ENCODE measurements around the gene RLN3.

The RLN3 gene

DNA sequence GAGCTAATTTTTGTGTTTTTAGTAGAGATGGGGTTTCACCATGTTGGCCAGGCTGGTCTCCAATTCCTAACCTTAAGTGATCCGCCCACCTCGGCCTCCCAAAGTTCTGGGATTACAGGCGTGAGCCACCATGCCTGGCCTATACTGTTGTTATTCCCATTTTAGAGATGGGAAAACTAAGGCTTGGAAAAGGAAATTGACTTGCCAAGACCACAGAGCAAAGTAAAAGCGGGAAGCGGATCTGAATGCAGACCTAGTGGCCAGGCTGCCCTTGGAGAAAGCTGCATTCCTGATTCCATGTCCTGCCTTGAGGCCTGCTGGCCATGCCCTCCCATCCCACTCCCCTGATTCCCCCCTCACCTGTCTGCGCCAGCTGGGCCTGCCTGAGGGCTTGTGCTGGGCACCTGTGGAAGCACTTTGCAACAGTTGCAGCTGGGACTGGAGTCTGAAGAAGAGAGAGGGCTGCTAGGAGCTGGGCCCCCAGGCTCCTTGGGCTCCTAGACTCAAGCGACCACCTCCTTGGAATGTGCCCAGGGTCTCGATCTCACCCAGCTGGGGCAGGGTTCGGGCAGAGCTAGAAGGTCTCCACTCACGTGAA lies 28.2 kb downstream of the RLN3 start:
- no peak for DNase-seq

DNA sequence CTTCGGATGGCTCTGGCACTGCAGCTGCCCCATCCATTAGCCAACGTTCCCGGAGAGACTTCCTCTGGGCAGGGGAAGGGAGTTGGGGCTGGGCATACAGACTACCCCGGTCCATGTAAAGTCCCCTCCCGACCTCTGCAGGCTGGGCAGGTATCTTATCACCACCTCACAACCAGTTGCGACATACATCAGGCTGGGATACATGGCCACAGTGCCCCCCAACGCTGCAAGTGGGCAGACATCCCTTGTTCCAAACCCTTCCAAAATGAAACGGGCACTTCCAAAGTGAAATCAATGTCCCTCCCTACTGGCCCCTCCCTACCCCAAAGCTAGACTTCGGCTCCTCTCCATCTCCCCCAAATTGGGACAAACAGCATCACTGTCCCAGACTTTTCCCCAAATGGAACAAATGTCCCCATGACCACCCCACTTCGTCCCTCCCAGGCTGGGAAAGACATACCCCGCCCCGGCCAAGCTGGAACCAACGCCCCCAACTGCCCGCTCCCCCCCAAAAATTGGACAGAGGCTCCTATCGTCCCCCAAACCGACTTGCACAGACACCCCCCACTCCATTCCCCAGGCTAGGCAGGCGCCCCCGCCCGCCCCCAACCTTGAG lies 28.9 kb downstream of the RLN3 start:
- no peak for DNase-seq

DNA sequence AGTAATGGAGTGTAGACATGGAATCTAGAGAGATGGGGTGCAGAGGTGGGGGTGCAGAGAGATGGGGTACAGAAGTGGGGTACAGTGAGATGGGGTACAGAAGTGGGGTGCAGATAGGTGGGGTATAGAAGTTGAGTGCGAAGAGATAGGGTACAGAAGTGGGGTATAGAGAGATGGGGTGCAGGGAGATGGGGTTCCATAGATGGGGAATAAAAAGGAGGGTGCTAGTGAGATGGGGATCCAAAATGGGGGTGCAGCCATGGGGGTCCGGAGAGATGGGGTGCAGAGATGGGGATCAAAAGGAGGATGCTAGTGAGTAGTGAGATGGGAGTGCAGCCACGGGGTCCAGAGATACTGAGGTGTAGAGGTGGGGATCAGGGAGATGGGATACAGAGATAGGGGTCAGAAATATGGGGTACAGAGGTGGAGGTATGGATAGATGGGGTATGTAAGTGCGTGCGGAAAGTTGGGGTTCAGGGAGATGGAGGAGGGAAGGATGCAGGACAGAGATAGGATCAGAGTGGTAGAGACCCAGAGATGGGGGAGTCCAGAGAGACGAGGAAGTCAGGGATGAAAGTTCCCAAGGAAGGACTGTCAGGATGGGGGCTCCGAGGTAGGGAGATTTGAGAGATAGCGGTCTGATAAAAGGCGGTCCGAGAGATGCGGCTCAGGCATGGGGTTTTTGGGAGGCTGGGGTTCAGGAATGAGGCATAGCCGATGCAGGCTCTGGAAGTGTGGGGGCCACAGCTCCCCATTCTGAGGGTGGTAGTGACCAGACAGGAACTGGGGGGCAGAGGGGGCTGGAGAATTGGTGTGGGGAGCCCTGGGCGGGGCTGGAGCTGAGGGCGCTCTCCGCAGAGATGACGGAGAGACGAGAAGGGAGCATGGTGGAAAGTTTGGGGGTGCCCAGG lies 30.5 kb downstream of the RLN3 start:
- DNase-seq: no peak

DNA sequence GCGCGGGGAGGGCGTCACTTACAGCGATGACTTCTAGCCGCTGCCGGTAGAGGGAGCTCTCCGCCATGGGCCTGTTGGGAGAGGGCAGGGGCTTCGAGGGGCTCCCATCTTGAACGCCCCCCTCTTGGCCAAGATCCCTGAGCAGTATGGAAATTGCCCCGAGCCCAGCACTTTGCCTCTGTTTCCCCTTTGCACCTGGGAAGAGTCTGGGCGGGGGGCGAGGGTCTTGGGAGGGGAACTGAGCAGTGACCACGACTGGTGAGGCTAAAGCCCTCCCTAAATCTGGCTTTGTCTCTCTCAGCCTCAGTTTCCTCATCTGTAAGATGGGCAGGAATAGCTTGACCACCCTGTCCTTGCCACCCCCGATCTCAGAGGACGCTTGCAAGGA lies 31.1 kb downstream of the RLN3 start:
- no peak for DNase-seq

DNA sequence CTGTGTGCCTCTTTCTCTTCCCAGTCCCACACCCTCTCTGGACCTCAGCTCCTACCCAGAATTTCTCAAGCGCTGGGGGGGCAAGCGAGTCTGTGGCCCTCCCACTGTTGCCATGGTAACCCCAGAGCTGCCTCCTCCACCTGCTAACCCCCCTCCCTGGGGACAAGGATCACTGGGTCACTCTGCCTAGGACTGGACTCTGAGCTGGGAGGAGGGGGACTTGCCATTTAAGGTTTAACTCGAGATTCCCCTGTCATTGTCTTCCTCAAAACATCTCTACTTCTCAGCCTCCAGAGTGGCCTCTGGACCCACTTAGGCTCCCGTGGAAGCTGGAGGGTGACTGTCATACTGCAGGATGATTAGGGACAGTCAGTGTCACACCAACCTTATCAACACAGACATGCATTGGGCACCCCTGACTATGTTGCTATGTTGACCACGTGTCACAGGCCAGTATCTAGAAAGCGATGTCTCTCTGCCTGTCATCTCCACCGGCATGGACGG lies 31.8 kb downstream of the RLN3 start:
- DNase-seq: no peak

DNA sequence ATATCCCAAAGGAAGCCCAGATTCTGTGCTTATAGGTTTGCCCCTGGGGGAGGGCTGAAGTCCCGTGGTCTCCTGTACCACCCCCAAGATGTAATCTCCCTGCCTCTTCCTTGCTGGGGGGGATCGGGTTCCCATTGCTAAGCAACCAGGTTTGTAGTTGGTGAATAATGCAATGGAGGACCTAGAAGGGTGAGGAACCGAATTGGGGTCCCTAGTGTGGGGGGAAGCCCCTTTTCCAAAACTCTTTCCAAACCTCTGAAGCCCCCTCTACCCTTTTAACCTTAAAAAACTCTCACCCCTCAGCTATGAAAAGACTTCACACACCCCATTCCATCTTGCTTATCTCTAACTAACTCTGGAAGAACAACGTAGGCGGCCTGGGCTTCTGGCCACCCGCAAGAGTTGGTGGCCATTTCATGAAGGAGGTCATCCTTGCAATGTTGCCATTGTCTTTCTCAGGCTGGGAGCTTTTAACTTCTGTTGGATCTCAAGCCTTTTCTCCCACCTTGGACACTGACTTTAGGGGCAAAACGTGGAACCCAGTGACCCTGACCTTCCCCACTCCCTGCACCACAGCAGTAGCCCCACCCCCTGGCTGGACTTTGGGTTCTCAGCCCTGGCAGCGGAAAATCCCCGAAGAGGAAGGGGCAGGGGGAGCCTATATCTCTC lies 33.3 kb downstream of the RLN3 start:
- DNase-seq: no peak

DNA sequence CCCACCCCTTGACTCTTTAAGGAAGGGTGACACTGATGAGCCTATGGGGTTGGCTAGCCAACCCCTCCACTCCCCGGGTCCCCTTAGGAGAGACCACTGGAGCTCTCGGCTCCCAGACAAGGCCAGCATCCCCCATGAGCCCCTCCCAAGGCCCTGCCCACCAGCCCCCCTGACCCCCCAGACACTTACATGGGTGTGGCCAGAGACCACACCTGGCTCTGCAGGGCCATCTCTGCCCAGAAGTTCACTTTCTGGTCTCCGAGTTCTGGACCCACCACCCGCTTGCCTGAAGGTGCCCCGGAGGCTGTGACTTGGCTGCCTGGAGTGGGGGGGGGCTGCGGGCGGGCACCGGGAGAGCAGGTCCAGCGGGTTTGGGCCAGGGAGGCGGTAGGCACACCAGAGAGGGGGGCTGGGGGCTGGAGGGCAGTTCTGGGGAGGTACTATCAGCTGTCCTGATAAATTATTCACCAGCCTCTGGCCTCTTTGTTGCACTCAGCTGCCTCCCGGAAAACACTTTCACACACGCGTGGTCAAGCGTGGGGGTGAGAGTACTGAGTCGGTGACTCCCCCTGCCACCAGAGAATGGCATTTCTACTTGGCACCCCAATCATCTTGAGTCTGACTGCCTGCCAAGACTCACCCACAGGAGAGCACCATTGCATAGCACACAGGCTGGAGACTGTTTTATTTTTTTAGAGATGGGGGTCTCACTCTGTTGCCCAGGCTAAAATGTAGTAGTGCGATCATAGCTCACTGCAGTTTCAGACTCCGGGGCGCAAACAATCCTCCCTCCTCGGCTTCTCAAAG lies 34.0 kb downstream of the RLN3 start, which contains the start of gene PALM3:
TSS of gene PALM3 (minus strand) at position 326 of the 807 bp plus-strand sequence. CDS start at position 230, 96 bp downstream.
- DNase-seq: no peak

DNA sequence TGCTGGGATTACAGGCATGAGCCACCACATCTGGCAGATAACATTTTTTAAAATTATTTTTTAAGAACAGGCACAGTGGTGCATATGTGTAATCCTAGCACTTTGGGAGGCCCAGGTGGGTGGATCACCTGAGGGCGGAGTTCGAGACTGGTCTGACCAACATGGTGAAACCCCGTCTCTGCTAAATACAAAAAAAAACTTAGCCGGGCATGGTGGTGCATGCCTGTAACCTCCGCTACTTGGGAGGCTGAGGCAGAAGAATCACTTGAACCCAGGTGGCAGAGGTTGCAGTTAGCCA lies 34.6 kb downstream of the RLN3 start:
- DNase-seq: no peak

DNA sequence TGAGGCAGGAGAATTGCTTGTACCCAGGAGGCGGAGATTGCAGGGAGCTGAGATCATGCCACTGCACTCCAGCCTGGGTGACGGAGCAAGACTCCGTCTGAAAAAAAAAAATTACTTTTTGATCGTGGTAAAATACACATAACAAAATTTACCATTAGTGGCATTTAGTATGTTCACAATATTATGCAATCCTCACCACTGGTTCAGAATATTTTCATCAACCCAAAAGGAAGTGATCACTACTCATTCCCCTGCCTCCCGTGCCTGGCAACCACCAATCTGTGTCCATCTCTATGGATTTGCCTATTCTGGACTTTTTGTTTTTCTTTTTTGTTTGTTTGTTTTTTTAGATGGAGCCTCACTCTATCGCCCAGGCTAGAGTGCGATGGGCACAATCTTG lies 35.2 kb downstream of the RLN3 start:
- no peak for DNase-seq

DNA sequence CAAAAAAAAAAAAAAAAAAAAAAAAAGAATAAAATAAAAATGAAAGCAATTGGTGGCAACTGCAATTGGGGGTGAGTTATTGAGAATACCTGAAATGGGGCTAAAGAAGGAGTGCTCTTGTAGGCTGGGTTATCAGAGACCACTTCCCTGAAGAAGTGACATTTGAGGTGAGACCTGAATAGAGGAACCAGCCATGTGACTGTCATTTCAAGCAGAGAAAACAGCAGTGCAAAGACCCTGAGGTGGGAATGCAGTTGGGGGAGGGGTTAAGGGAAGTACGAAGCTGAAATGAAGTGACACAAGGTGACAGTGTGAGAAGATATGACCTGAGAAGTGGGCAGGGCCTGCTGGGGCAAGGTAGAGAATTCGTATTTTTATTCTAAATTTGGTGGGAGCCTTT lies 38.2 kb downstream of the RLN3 start:
- no peak for DNase-seq

DNA sequence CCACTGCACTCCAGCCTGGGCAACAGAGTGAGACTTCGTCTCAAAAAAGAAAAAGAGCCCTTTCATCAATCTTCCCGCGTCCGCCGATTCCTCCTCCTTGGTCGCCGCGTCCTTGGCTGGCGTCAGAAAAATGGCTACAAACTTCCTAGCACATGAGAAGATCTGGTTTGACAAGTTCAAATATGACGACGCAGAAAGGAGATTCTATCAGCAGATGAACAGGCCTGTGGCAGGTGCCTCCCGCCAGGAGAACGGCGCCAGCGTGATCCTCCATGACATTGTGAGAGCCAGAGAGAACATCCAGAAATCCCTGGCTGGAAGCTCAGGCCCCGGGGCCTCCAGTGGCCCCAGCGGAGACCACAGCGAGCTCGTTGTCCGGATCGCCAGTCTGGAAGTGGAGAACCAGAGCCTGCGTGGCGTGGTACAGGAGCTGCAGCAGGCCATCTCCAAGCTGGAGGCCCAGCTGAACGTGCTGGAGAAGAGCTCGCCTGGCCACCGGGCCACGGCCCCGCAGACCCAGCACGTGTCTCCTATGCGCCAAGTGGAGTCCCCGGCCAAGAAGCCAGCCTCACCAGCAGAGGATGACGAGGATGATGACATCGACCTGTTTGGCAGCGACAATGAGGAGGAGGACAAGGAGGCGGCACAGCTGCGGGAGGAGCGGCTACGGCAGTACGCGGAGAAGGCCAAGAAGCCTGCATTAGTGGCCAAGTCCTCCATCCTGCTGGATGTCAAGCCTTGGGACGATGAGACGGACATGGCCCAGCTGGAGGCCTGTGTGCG lies 42.5 kb downstream of the RLN3 start:
- DNase-seq: no peak

DNA sequence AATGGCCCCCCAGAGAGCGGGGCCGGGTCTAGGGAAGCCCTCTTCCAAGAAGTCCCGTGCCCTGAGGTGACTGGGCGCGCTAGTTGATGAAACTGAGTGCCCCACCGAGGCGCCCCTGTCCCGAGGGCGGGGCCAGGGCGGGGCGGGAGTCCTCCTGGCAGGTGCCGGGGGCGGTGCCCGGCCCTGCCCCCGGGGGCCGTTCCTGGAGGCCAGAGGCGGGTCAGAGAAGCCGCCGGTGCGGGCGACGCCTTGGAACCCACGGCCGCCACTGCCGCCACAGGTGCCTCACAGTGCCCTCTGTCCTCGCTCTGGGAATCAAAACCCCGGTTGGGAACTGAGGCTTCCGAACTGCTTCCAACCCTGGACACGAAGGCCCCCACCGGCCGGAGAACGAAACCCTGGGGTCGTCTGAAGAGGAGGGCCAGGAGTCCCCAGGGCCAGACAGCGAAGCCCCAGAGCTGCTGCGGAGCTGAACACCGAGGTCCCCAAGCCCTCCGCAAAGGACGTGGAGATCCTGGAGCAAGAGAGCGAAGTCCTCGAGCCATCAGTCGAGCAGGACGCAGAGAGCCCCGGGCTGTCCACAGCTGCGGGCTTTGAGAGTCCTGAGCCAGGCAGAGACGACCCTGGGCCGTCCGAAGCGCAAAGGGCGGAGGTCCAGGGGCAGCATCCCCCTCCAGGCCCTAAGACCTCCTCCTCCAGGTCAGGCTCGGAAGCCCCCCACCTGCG lies 44.8 kb downstream of the RLN3 start, which contains the start of gene MISP3:
TSS of gene MISP3 (plus strand) at position 252 of the 726 bp plus-strand sequence. CDS start 524 bp downstream, outside the sequence.
- no peak for DNase-seq

DNA sequence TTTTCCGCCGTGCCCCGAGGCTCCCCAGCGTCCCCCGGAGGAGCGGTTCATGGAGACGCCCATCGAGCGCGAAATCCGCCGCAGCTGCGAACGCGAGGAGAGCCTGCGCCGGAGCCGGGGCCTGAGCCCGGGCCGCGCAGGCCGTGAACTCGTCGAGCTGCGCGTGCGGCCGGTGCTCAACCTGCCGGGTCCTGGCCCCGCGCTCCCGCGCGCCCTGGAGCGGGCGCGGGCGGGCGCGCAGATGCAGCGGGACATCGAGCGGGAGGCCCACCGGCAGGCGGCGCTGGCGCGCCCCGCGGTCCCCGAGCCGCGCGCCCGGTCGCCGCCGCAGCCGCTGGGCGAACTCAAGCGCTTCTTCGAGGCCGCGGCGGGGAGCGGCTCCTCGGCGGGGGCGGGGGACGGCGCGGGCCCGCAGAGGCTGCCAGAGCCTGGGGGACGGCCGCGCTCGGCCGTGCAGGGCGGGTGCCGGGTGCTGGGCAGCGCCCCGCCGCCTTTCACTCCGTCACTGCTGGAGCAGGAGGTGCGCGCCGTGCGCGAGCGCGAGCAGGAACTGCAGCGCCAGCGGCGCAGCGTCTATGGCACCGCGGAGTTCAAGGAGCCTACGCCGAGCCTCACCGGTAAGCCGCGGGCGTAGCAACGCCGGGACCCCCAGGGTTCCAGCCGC lies 45.4 kb downstream of the RLN3 start:
- DNase-seq: no peak

DNA sequence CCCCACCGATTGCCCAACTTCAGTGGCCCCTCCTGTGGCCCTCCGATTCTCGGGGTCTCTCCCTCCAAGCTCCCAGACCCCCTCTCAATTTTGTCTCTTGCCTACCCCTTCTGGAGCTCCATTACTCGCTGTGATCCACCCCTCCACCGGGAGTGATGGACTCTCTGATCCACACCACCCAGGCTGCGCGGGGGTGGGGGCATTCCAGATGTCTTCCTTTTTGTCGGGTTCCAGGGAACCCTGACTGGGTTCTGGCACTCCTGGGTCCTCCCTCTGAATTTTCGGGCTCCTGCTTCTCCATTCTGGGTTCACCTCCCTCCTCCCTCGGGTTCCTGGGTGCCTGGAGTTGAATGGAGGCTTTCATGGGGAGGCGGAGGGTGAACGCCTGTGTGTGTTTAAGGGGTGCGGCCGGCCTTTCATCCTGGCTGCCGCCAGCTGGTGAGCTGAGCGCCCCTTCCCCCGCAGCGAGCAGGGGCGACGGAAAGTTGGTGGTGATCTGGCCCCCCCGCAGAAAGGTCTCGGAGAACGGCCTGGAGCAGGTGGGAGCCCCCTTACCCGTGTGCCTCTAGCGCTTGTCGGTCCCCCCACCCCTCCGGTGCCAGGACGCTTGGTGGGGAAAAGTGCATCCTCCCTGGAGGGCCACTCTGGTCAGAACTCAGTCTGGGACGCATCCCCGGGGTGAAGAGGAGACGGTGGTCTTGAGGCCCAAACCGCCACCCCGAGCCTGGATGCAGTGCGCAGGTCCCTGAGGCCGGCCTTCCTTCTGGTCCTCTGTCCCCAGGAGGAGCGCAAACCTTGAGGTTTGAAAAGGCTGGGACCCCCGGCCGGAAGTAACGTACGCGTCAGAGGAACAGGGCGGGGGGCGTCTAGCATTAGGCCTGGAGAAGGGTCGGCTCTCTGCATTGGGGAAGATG lies 46.2 kb downstream of the RLN3 start:
- DNase-seq: no peak

DNA sequence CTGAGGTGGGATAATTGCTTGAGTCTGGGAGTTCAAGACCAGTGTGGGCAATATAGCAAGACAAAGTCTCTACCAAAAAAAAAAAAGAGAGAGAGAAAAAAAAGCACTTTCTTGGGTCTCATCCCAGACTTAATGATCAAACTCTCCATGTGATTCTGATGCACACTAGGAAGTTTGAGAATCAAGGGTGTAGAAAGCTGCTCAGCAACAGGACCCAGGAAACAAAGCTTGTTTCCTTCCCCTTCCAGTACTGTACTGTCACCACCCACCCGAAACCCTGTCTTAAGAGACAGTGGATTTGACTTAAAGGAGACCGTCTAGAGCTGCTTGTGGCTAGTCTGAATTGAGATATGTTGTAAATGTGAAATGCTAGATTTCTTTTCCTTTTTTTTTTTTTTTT lies 50.5 kb downstream of the RLN3 start:
- DNase-seq: no peak
